Keratinocyte (primary cell): ENCODE results near the gene THOC6. TPM values are rescaled to one million over a fixed set of nuclear protein-coding genes. Genes with fewer than 3 reads are reported as not detected.

Experiments
- DNase-seq: peaks from one replicate; pipeline ENCODE4 v3.0.0-alpha.2; 2011; ENCODE audit warnings: low read depth, missing footprints, low spot score
- FAIRE-seq: peaks from 2 replicates; lab custom pipeline; 2011; peaks lifted over from hg19 to GRCh38; lab: Jason Lieb, UNC
- H2AFZ ChIP-seq: 2 replicates; pipeline ENCODE4 v1.6.0; 2012; ENCODE audit warnings: low read length, control low read depth, inconsistent platforms; ENCODE audit not compliant: control insufficient read depth
- H3K27ac ChIP-seq: 2 replicates; pipeline ENCODE4 v1.5.1; 2011; ENCODE audit warnings: low read length; ENCODE audit not compliant: control insufficient read depth, insufficient read depth
- H3K27me3 ChIP-seq: 3 replicates; pipeline ENCODE4 v1.6.0; 2011; ENCODE audit warnings: low read length; ENCODE audit not compliant: control insufficient read depth, insufficient read depth; ENCODE audit errors: extremely low read depth
- H3K36me3 ChIP-seq, 2 experiments: 2 replicates in 1 of 2; 3 replicates in 1 of 2; pipeline ENCODE4 v1.5.1; 2011; ENCODE audit warnings: low read length in 2 of 2, mild to moderate bottlenecking in 1 of 2; ENCODE audit not compliant: control insufficient read depth in 2 of 2, insufficient read depth in 2 of 2; ENCODE audit errors: extremely low read depth in 1 of 2
- H3K4me1 ChIP-seq: 3 replicates; pipeline ENCODE4 v1.5.1; 2011; ENCODE audit warnings: low read length; ENCODE audit not compliant: control insufficient read depth, insufficient read depth; ENCODE audit errors: extremely low read depth
- H3K4me2 ChIP-seq: 3 replicates; pipeline ENCODE4 v1.6.0; 2011; ENCODE audit warnings: low read depth, low read length; ENCODE audit not compliant: control insufficient read depth, insufficient read depth; ENCODE audit errors: extremely low read depth
- H3K4me3 ChIP-seq, 3 experiments: fragments of 200-600 bp in 1 of 3; sonication (generic) in 1 of 3; 2 replicates in 2 of 3; 3 replicates in 1 of 3; pipeline ENCODE4 v1.5.1; 2011 to 2016; ENCODE audit warnings: low read length in 3 of 3, mild to moderate bottlenecking in 3 of 3, control low read depth in 2 of 3, inconsistent platforms in 1 of 3, low read depth in 1 of 3, mixed read lengths in 1 of 3, mixed run types in 1 of 3, moderate library complexity in 1 of 3; ENCODE audit not compliant: control insufficient read depth in 2 of 3, insufficient read depth in 2 of 3; ENCODE audit errors: extremely low read depth in 1 of 3
- H3K79me2 ChIP-seq: 2 replicates; pipeline ENCODE4 v1.6.0; 2012; ENCODE audit warnings: low read length; ENCODE audit not compliant: control insufficient read depth, insufficient read depth
- H3K9ac ChIP-seq: 3 replicates; pipeline ENCODE4 v1.6.0; 2011; ENCODE audit warnings: low read length; ENCODE audit not compliant: control insufficient read depth, insufficient read depth; ENCODE audit errors: extremely low read depth
- H3K9me1 ChIP-seq: 3 replicates; pipeline ENCODE4 v1.6.0; 2011; ENCODE audit warnings: low read length; ENCODE audit not compliant: control insufficient read depth, insufficient read depth; ENCODE audit errors: extremely low read depth
- H3K9me3 ChIP-seq: 2 replicates; pipeline ENCODE4 v1.5.1; 2012; ENCODE audit warnings: low read depth, low read length; ENCODE audit not compliant: control insufficient read depth
- H4K20me1 ChIP-seq: 3 replicates; pipeline ENCODE4 v1.6.0; 2011; ENCODE audit warnings: low read length; ENCODE audit not compliant: control insufficient read depth, insufficient read depth; ENCODE audit errors: extremely low read depth
- EZH2 ChIP-seq: IDR thresholded peaks from one replicate; pipeline ENCODE4 v1.6.1; 2012; ENCODE audit warnings: inconsistent platforms, mild to moderate bottlenecking, low read length, moderate library complexity
- dilution Hi-C: fragments of 300-500 bp; cut with MboI; formaldehyde crosslinking; loops from one replicate; pipeline ENCODE4 v1.7.0; 2020; ENCODE audit warnings: low sequenced_read_pairs; ENCODE audit not compliant: extremely low pct_ligation_motif_present
- polyA plus RNA-seq, 5 experiments: library from polyadenylated mRNA; depleted of rRNA in 3 of 5; stranded (reverse) in 3 of 5; stranded (forward) in 1 of 5; unstranded in 1 of 5; fragments of >200 nt; gene quantifications; 1 replicate in 1 of 5; 2 replicates in 3 of 5; 3 replicates in 1 of 5; pipeline versions ENCODE4 v1.2.1 to v1.2.3, GENCODE V29; 2011 to 2012; ENCODE audit warnings: missing spikeins in 2 of 5, low read depth in 1 of 5, low replicate concordance in 1 of 5
- TF ChIP-seq, protein P1 (sequence below), 3 experiments: IDR thresholded peaks in 1 of 3; conservative IDR thresholded peaks in 1 of 3; optimal IDR thresholded peaks in 1 of 3; 2 replicates in 2 of 3; 3 replicates in 1 of 3; pipeline versions ENCODE3 to v1.5.1; 2011; ENCODE audit warnings: low read length in 3 of 3, mild to moderate bottlenecking in 3 of 3, moderate library complexity in 2 of 3, control low read depth in 1 of 3, inconsistent platforms in 1 of 3; ENCODE audit not compliant: insufficient read depth in 2 of 3; ENCODE audit errors: extremely low read depth in 1 of 3

THOC6 gene
- polyA plus RNA-seq, 1 donor (not counting 4 experiments of a cell fraction or from before 2014, with no cell fraction given), result 10.3 TPM

DNA sequence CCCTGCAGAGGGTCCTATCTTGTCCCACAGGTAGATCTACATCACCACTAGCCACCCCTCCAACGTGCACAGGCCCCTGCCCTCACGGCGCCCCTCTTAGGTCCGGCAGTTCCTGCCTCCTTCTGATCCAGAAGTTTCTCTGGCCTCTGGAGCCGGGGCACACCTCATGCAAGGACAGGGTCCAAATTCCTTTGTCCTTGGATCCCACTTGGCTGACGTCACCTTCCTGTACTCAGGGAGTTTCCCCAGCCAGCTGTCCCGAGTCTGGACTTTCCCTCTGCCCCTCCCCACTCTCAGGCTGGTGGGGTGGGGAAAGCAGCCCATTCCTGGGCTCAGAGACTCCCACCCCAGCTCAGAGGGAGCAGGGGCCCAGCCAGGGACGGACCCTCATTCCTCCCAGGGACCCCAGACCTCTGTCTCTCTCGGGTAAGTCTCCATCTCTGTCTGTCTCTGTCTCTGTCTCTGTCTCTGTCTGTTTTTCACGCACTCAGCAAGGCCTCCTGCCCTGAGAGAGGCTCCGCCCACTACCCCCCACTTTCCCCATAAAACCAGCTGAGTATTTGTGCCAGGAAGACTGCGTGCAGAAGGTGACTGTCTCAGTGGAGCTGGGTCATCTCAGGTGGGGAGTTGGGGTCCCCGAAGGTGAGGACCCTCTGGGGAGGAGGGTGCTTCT, 41.4 kb downstream of the THOC6 start, which contains the start of gene IL32:
Gene IL32, plus strand, starts transcription at position 572 of the 673 bp plus-strand sequence. CDS start 172 bp downstream, outside the sequence.
- H3K27me3 ChIP-seq, result no peaks in the 10 kb centered on the region
- dilution Hi-C loops, result no loop called here
- peak within 1 kb of the TSS in 1 of 3 experiments; percentile 2 for H3K4me3 ChIP-seq
- H3K4me1 ChIP-seq, result peaks cover 5% of the 10 kb centered on the region
- H3K36me3 ChIP-seq, result no peaks in the 10 kb centered on the region
- H3K9me3 ChIP-seq, result no peaks in the 10 kb centered on the region
- TF ChIP-seq, protein P1, sequence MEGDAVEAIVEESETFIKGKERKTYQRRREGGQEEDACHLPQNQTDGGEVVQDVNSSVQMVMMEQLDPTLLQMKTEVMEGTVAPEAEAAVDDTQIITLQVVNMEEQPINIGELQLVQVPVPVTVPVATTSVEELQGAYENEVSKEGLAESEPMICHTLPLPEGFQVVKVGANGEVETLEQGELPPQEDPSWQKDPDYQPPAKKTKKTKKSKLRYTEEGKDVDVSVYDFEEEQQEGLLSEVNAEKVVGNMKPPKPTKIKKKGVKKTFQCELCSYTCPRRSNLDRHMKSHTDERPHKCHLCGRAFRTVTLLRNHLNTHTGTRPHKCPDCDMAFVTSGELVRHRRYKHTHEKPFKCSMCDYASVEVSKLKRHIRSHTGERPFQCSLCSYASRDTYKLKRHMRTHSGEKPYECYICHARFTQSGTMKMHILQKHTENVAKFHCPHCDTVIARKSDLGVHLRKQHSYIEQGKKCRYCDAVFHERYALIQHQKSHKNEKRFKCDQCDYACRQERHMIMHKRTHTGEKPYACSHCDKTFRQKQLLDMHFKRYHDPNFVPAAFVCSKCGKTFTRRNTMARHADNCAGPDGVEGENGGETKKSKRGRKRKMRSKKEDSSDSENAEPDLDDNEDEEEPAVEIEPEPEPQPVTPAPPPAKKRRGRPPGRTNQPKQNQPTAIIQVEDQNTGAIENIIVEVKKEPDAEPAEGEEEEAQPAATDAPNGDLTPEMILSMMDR (optimal IDR thresholded peaks at IDR 0.05 in 1 of 3, IDR thresholded peaks at IDR 0.05 in 1 of 3, conservative IDR thresholded peaks at IDR 0.05 in 1 of 3; ENCODE audit: extremely low read depth in 1 of 3, insufficient read depth in 2 of 3, low read length in 3 of 3), result no peak
- TF ChIP-seq EZH2, result no peak
- H3K9me1 ChIP-seq, result no peaks in the 10 kb centered on the region
- H4K20me1 ChIP-seq, result no peaks in the 10 kb centered on the region
- H3K9ac ChIP-seq, result peak within 1 kb of the TSS; percentile 28
- FAIRE-seq (no peak), DNase-seq (no peak)
- H3K4me2 ChIP-seq, result no peak within 1 kb of the TSS
- H3K79me2 ChIP-seq, result no peaks in the 10 kb centered on the region
- H2AFZ ChIP-seq, result peak within 1 kb of the TSS; percentile 26
- H3K27ac ChIP-seq, result no peak within 1 kb of the TSS

DNA sequence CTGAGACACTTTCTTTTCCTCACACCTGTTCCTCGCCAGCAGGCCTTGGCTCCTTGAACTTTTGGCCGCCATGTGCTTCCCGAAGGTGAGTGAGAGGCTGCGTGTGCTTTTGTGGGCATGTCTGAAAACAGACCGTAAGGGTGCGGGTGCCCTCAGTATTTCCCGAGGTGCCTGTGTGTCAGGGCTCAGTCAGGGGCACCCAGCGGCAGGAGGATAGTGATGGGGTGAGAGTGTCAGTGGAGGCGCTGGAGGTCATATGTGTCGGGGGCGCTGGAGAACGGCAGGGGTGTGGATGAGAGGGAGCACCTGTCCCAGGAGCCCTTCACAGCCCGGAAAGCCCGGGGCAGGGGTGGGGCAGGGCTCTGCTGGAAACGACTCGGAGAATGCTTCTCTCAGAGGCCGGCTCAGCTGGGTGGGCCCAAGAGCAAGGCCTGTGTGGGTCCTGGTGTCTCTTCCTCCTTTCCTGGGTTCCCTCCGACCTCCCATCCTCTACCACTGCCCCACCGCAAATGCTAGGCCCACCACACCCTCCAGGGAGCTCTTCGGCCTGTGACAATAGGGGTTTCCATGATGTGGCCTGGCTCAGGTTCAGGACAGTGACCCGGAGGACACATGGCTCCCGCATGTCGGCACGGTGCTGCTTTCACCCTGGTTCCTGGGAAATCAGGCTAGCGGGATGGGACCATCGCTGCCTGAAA, 42.1 kb downstream of the THOC6 start:
- H3K79me2 ChIP-seq, result no peaks in the 10 kb centered on the region
- FAIRE-seq (no peak), DNase-seq (no peak)
- peak overlapping the region in 1 of 3 experiments; percentile 2 for H3K4me3 ChIP-seq
- H3K36me3 ChIP-seq, result no peaks in the 10 kb centered on the region
- H3K27ac ChIP-seq, result no peak overlapping the region
- H3K9me3 ChIP-seq, result no peaks in the 10 kb centered on the region
- H3K9me1 ChIP-seq, result no peaks in the 10 kb centered on the region
- dilution Hi-C loops, result no loop called here
- H3K4me1 ChIP-seq, result peaks cover 5% of the 10 kb centered on the region
- no peaks in the 10 kb centered on the region for H4K20me1 ChIP-seq
- no peaks in the 10 kb centered on the region for H3K27me3 ChIP-seq
- H3K9ac ChIP-seq, result no peak overlapping the region
- H3K4me2 ChIP-seq, result no peak overlapping the region
- no peak overlapping the region for H2AFZ ChIP-seq
- TF ChIP-seq, protein P1 (optimal IDR thresholded peaks at IDR 0.05 in 1 of 3, IDR thresholded peaks at IDR 0.05 in 1 of 3, conservative IDR thresholded peaks at IDR 0.05 in 1 of 3; ENCODE audit: extremely low read depth in 1 of 3, insufficient read depth in 2 of 3, low read length in 3 of 3), result no peak
- no peak for TF ChIP-seq EZH2
